Frontal cortex (tissue), 4 donors: Measurements from ENCODE around the gene NF2. TPM values are rescaled to one million over a fixed set of nuclear protein-coding genes. Genes with fewer than 3 reads are reported as not detected.

Experiments
- DNase-seq, 2 donors: peaks; one replicate each; pipeline ENCODE4 v3.0.0; 2012; ENCODE audit warnings: low spot score in 2 of 2
- FAIRE-seq: peaks from 2 replicates; lab custom pipeline; 2012; peaks lifted over from hg19 to GRCh38; lab: Jason Lieb, UNC
- small RNA-seq: library from RNA; depleted of rRNA; stranded (forward); fragments of <200 nt; gene quantifications from one replicate; pipeline ENCODE3, GENCODE V24; 2014
- total RNA-seq: library from RNA; depleted of rRNA; stranded (reverse); fragments of >200 nt; gene quantifications from one replicate; pipeline ENCODE4 v1.2.3, GENCODE V29; 2014
- donor health status: control.
- donor health status: control.
- donor health status: control.

Gene NF2
- total RNA-seq, 1 donor from 2014 or later = 41.2 TPM

DNA sequence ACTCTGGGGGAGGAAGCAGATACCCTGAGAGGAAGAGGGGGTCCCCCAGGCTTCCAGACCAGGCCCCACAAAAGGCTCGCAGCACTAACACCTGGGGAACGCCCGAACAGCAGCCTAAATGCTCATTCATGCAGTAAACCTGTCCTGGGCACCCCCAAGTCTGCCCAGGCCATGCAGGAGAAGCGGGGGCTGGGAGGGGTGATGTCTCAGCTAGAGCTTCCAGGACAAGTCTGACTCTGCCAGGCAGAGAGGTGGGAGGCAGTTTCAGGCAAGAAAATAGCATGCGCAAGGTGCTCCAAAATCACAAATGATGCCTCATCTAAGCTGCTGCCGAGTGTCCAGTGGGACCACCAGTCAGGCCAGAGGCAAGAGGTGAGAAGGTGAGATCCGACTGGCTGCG lies 131.0 kb downstream of the NF2 start:
- FAIRE-seq = no peak

DNA sequence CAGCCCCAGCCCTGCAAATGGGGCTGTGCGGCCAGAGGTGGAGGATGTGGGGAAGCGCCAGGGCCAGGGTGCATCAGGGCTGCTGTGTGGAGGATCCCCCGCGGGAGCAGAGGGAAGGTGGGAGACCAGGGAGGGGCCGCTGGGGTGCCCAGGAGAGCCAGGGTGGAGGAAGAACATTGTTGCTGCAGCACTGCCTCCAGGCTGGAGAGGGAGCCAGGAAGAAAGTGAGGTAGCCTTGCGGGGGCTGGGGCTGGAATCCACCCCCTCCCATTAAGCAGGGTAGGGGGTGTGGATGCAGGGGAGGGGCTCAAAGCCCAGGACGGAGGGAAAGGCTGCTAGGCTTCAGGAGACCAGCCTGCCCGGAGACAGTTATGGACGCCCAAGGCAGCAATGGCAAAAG lies 131.4 kb downstream of the NF2 start:
- no peak for DNase-seq

More for the DNA sequence above, 131.0 kb downstream of the NF2 start:
- no peak for DNase-seq

DNA sequence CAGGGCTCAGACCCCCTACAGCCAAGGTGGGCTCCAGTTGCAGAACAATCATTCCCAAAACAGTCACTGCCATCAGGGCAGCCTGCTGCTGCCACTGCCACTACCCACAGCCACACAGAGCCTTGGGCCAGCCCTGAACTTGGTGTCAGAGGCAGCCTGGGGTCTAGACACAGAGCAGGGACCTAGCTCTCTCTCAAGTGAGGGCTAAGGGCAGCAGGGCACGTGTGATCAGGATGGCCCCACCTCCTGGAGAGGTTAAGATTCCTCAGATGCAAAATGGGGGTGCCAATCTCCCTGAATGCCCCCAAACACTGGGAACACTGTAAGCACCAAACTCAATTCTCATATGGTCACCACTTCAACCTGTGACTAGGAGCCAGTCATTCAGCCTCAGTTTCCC lies 132.0 kb downstream of the NF2 start:
- no peak for FAIRE-seq
- DNase-seq = no peak

More for the DNA sequence above, 131.4 kb downstream of the NF2 start:
- FAIRE-seq = no peak

DNA sequence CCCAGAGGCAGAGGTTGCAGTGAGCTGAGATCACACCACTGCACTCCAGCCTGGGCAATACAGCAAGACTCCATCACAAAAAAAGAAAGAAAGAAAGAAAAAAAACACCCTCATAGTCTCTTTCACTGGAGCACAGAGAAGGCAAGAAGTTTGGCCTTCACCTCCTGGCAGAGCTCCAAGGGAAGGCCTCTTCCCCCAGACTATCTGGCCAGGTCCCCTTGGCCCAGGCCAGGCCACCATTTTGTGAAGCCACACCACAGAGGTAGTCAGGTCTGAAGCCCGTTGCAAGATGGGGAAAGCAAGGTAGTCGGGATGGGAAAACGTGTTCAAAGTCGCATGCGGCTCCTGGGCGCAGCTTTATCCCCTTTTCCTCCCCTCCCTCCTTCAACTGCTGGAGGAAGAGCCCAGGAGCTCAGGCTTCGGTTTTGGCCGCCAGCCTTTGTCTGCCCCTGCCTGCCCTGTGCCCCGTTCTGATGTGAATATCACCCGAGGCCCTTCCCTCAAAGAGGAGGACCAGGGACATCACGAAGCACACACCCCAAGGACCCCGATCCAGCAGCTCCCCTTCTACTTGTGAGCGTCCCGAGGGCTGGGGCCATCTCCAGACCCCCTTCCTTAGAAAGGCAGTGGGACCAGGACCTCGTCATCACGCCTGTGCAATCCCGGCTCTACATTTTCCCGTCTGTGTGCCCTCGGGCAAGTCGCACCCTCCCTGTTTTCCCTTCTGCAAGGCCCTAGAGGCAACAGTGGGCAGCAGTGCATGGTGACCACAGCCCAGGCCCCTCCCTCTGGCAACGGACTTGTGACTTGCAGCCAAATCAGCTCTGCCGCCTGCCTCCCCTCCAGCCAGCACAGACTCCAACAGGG lies 134.1 kb downstream of the NF2 start:
- no peak for DNase-seq
- no peak for FAIRE-seq

DNA sequence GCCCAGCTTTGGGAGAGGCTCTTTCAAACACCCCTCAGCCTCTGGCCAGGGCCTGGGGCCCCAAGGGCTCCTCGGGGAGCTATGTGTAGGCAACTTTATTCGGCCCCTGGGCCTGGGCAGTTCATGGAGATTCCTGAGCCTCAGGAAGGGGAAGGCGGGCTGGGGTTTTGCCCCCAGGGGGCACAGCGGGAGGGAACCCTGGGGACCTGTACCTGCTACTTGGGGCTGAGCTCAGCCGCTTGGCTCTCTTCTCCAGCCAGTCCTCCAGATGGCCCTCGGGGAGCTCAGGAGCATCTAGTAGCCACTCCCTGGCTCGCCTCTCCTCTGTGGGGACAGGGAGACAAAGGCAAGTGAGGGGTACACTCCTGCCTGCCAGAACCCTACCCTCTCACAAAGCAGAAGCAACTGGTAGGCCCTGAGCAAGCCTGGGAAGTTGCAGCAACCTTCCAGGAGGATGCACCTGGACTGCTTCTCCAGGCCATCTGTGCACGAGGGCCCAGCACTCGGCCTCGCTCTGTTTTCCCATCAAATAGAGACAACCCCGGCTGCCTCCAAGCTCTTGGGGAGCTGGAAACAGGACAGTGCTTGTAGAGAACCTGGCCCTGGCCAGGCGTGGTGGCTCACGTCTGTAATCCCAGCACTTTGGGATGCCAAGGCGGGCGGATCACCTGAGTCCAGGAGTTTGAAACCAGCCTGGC lies 134.8 kb downstream of the NF2 start:
- DNase-seq = no peak
- no peak for FAIRE-seq

DNA sequence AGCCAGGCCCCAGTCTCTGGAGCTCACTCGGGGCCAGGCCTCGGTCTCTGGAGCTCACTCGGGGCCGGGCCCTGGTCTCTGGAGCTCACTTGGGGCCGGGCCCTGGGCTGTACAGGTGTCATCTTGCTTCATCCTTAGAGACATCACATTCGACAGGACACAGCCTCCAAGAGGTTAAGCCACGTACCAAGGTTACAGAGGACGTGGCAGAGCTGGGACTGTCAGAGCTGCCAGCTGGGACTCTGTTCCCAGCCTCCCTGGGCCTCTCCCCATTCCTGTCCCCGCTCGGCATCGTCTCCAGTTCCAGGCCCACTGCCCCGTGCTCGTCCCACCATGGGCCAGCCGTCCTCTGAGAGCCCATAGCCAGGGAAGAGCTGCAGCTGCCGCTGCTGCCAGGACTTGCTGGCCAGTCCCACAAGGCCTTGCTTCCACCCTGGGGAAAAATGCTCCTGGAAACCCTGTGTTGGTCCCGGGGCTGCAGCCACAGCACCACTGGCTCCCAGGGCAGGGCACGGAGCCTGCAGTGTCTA lies 136.0 kb downstream of the NF2 start:
- FAIRE-seq = no peak
- DNase-seq = no peak

DNA sequence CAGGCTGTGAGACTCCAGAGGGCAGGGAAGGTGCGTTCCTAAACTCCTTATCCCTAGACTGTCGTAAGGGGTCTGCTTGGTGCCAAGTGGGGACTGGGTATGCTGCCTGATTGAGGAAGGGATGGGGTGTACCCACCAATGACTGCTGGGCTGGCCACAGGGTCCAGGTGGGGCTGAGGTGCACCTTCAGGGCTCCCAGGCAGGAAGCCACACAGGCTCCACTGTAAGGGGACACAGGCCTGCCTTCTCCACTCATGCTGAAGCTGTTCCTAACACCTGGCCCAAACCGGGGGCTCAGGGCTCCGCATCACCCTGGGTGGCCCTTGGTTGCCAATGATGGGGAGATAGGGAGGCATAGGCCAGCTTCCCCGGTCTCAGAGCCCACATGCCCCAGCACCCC lies 136.8 kb downstream of the NF2 start:
- FAIRE-seq = no peak
- no peak for DNase-seq

DNA sequence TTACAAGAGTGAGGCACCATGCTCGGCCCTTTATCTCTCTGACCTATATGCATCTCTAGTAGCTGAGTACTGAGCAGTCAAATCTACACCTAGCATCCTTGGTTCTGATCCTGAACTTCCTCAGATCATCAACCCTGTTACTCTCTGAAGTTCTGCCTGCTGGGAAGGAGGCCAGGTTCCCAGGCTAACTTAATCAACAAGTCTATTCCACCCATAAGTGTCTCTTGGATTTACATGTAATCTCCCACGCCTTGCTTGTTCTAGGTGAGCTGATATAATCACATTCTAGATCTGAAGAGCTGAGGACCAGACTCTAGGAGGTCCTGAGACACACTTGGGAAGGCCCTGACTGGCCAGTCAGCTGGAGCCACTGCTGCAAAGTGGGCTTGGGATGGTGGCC lies 138.5 kb downstream of the NF2 start:
- DNase-seq (no peak), FAIRE-seq (no peak)

DNA sequence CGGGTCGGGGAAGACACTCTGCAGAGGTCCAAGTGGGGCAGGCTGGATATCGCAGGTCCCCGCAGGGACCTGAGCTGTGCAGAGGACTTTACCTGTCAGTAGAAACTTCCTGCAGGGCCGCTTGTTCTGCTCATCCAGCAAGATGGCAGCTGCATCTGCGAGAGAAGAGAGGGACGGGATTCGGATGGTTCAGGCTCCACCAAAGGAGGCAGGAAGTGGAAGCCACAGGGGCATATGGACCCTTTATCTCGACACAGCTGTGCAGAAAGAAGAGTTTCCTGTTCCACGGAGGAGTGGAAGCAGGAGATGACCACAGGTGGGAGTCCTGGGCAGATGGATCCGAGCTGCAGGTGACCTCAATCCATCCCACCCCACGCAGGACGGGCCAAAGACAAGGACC lies 138.9 kb downstream of the NF2 start:
- no peak for DNase-seq

DNA sequence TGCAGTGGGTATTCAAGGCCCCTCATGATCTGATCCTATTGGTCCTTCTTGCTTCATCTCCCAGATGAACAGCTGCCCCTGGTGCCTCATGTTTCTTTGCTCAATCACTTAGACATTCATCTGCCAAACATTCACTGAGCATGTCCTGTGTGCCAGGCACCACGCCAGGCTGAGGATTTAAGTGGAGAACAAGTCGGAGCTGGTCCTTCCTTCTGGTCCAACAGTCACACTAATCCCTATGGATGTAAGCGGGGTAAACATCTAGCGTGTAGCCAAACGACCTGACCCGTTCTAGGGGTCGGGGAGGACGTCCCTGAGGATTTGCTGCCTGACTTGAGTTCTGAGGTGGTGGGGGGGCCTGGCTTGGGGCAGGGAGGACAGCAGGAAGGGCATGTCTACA lies 141.5 kb downstream of the NF2 start:
- FAIRE-seq = no peak
- no peak for DNase-seq

More for the DNA sequence above, 138.9 kb downstream of the NF2 start:
- no peak for FAIRE-seq

DNA sequence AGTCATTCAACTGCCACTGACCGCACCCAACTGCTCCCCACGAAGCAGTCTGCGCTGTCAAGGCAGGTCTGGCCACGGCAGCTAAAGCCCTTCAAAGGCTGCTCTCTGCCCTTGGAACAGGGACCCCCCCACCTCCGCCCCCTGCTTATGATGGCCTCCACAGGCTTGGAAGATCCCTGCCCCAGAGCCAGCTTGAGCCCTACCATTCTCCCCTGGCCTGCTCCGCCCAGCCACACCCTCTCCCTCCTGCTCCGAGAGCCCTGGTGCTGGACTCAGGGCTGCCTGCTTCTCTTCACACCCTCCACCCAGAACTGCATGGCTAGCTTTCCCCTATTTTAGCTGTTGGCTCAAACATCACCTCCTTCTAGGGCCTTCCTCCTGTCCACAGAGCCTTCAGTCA lies 144.4 kb downstream of the NF2 start:
- DNase-seq (no peak), FAIRE-seq (no peak)

Small RNA genes lying within 50 kb of the gene (small RNA-seq; reads per million reads assigned to genes)
- gene AC004882.2 = not detected

Other genes starting within 250 kb of the NF2 start
- gene AP1B1, start 215.1 kb upstream of the NF2 start, total RNA-seq = 44.8 TPM
- under 0.01 TPM for gene RFPL1, start 165.1 kb upstream of the NF2 start, total RNA-seq
- 0.41 TPM for gene NEFH, start 123.4 kb upstream of the NF2 start, total RNA-seq
- 33.0 TPM for gene THOC5, start 49.9 kb upstream of the NF2 start, total RNA-seq
- gene NIPSNAP1, start 22.5 kb upstream of the NF2 start, total RNA-seq = 84.4 TPM
- gene CABP7, start 116.4 kb downstream of the NF2 start, total RNA-seq = 1.6 TPM
- 13.9 TPM for gene ZMAT5, start 163.4 kb downstream of the NF2 start, total RNA-seq
- 47.3 TPM for gene UQCR10, start 163.7 kb downstream of the NF2 start, total RNA-seq
- gene ASCC2, start 234.6 kb downstream of the NF2 start, total RNA-seq = 15.1 TPM